Measurements from ENCODE around the gene PIGB. TPM values are rescaled to one million over a fixed set of nuclear protein-coding genes. Genes with fewer than 3 reads are reported as not detected.

Gene PIGB
- total RNA-seq, 1 donor from 2014 or later: 14.6 TPM

DNA sequence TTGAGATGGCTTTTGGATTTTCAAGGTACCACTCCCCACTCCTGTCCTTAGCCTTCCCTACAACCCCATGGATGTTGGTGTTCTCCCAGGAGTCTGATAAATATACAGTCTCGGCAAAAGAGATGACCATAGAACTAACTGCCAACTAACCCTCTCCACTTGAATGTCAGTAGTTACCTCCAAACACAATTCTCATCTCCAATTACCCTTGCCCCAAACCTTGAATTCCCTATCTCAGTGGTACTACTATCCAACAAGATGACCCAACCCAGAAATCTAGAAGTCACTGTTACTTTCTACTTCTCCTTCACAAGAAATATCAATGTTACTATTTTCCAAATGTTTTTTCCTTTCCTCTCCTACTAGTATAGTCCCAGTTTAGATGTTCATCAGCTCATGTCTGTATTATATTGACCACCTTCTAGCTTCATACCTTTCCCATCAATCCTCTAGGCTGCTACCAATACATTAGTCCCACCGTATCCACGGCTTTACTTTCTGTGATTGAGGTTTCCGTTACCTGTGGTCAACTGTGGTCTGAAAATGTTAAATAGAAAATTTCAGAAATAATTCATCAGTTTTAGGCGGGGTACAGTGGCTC, 38.1 kb downstream of the PIGB start:
- Mint-ChIP-seq H3K36me3 (ENCODE audit: low read depth) (peaks cover 10% of the 10 kb centered on the region), H3K4me1 (no peaks in the 10 kb centered on the region), H3K27ac (ENCODE audit: unreplicated experiment) (no peak overlapping the region), H3K4me3 (no peak overlapping the region), H3K9me3 (no peaks in the 10 kb centered on the region), H3K27me3 (ENCODE audit: low read depth) (no peaks in the 10 kb centered on the region)
- TF ChIP-seq CTCF (conservative IDR thresholded peaks at IDR 0.05): no peak
- no peak for DNase-seq (ENCODE audit: low read depth, low spot score)

- peaks cover 10% of the 10 kb centered on the region for H3K36me3 Mint-ChIP-seq (ENCODE audit: low read depth)
- no peak for TF ChIP-seq CTCF (conservative IDR thresholded peaks at IDR 0.05)
- H3K27me3 Mint-ChIP-seq (ENCODE audit: low read depth): no peaks in the 10 kb centered on the region
- no peaks in the 10 kb centered on the region for H3K9me3 Mint-ChIP-seq
- H3K27ac Mint-ChIP-seq (ENCODE audit: unreplicated experiment): no peak overlapping the region
- no peaks in the 10 kb centered on the region for H3K4me1 Mint-ChIP-seq
- H3K4me3 Mint-ChIP-seq: no peak overlapping the region
- DNase-seq (ENCODE audit: low read depth, low spot score): no peak
Measured at GRCh38 chr15:55357774-55358173, 38.8 kb downstream of the PIGB start.

DNA sequence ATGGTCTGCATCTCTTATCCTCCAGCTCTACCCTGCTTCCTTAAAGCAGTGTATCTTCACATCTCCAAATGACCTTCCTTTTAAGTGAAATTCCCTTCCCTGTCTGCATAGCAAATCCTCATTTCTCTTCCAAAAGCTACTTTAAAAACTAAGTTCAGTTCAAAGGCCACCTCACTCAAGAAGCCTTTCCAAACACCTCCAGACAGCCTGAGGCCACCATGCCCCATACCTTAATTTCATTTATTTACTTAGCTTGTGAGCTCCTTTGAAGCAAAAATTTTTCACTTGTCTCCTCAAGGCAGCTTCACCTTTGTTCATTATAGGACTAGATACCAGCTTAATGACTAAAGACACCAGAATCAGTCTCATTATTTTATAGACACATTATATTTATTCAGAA, 39.4 kb downstream of the PIGB start:
- Mint-ChIP-seq H3K36me3 (ENCODE audit: low read depth) (peaks cover 10% of the 10 kb centered on the region), H3K27ac (ENCODE audit: unreplicated experiment) (peak overlapping the region; percentile 41), H3K9me3 (no peaks in the 10 kb centered on the region), H3K27me3 (ENCODE audit: low read depth) (no peaks in the 10 kb centered on the region), H3K4me1 (no peaks in the 10 kb centered on the region), H3K4me3 (no peak overlapping the region)
- no peak for DNase-seq (ENCODE audit: low read depth, low spot score)
- TF ChIP-seq CTCF (conservative IDR thresholded peaks at IDR 0.05): no peak

DNA sequence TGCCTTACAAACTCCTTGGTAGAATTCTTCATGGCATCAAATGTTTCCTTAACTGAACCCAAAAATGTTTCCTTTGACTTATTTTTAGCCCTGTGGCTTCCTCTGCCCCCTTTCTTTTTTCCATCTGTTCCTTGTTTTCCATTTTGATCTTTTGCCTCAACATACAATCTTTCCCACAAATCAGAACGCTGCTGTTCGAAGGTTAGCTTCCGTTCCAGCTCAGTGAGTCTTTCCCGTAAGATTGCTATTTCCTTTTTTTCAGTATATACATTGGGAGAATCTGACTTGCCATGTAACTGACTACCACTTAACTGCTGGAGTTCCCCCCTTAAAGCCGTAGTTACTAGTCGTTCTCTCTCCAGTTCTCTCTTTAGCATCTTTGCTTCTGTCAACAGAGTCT, 41.2 kb downstream of the PIGB start:
- Mint-ChIP-seq H3K4me1 (no peaks in the 10 kb centered on the region), H3K9me3 (no peaks in the 10 kb centered on the region), H3K36me3 (ENCODE audit: low read depth) (peaks cover 10% of the 10 kb centered on the region), H3K4me3 (no peak overlapping the region), H3K27me3 (ENCODE audit: low read depth) (no peaks in the 10 kb centered on the region), H3K27ac (ENCODE audit: unreplicated experiment) (no peak overlapping the region)
- no peak for DNase-seq (ENCODE audit: low read depth, low spot score)
- no peak for TF ChIP-seq CTCF (conservative IDR thresholded peaks at IDR 0.05)

DNA sequence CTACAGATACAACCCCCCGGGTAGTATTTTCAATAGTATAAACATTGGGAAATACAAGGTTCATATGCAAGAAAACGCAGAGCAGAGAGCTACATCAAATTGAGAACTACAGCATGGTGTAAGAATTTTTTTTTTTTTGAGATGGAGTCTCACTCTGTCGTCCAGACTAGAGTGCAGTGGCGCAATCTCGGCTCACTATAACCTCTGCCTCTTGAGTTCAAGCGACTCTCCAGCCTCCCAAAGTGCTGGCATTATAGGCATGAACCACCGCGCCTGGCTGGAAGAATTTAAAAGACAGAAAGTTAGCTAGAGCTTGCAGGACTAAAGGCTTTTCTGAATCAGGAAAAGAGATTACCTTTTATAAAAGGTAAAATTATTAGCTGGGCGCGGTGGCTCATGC, 42.0 kb downstream of the PIGB start:
- Mint-ChIP-seq H3K36me3 (ENCODE audit: low read depth) (peaks cover 10% of the 10 kb centered on the region), H3K27ac (ENCODE audit: unreplicated experiment) (no peak overlapping the region), H3K4me3 (no peak overlapping the region), H3K9me3 (no peaks in the 10 kb centered on the region), H3K27me3 (ENCODE audit: low read depth) (no peaks in the 10 kb centered on the region), H3K4me1 (no peaks in the 10 kb centered on the region)
- TF ChIP-seq CTCF (conservative IDR thresholded peaks at IDR 0.05): no peak
- no peak for DNase-seq (ENCODE audit: low read depth, low spot score)

All from neural crest cell (in vitro differentiated cells).